H1 (cell line): ENCODE measurements around the gene PDHX. TPM values are rescaled to one million over a fixed set of nuclear protein-coding genes. Genes with fewer than 3 reads are reported as not detected.

Experiments
- CEBPB ChIP-seq: IDR thresholded peaks from 2 replicates; pipeline ENCODE4 v1.6.1; 2012; ENCODE audit warnings: low read depth, low read length
- CREB1 ChIP-seq: IDR thresholded peaks from 2 replicates; pipeline ENCODE4 v1.6.1; 2012; ENCODE audit warnings: inconsistent platforms
- JUN ChIP-seq: IDR thresholded peaks from 2 replicates; pipeline ENCODE4 v1.6.1; 2011; ENCODE audit warnings: low read depth, mild to moderate bottlenecking, improper control_type of control experiment, low read length
- KDM5A ChIP-seq: fragments of 200-600 bp; IDR thresholded peaks from 2 replicates; pipeline ENCODE4 v1.7.1; 2012; ENCODE audit warnings: mild to moderate bottlenecking, low read length, inconsistent platforms, mixed read lengths
- NRF1 ChIP-seq: IDR thresholded peaks from 2 replicates; pipeline ENCODE4 v1.6.1; 2011; ENCODE audit warnings: mild to moderate bottlenecking, low read depth, low read length, improper control_type of control experiment
- RBBP5 ChIP-seq: IDR thresholded peaks from 2 replicates; pipeline ENCODE4 v1.7.1; 2012; ENCODE audit warnings: low read depth, mild to moderate bottlenecking, inconsistent platforms, low read length, moderate library complexity, borderline replicate concordance
- TAF7 ChIP-seq: optimal IDR thresholded peaks from 2 replicates; pipeline ENCODE3; 2011; ENCODE audit warnings: low read depth, mild to moderate bottlenecking, inconsistent platforms, low read length, moderate library complexity, borderline replicate concordance
- TCF12 ChIP-seq: IDR thresholded peaks from 2 replicates; pipeline ENCODE4 v1.6.1; 2011; ENCODE audit warnings: low read depth, mild to moderate bottlenecking, low read length
- polyA plus RNA-seq, 7 experiments: library from polyadenylated mRNA; depleted of rRNA in 3 of 7; stranded (reverse) in 5 of 7; unstranded in 2 of 7; fragments of >200 nt in 5 of 7; fragments of 200-250 nt in 2 of 7; gene quantifications; 1 replicate in 5 of 7; 2 replicates in 1 of 7; 4 replicates in 1 of 7; pipeline versions ENCODE4 v1.2.1 to v1.2.3, GENCODE V29; 2011 to 2013; ENCODE audit warnings: missing spikeins in 2 of 7, mixed read lengths in 2 of 7
- total RNA-seq: library from RNA; stranded (reverse); fragmentation: NEBNext Ultra II Directional; extraction: Animal tissue kit (Norgen Biotek cat#: 25700); gene quantifications from 2 replicates; pipeline ENCODE4 v1.2.1, GENCODE V29; 2021

The PDHX gene
- total and polyA plus RNA-seq, 2 of the 8 experiments (the other 6 are each of a cell fraction or from before 2014, with no cell fraction given), result 12.4 to 51.9 TPM

- TF ChIP-seq RBBP5 (no peak), TAF7 (no peak), NRF1 (no peak), CEBPB (no peak), JUN (no peak), CREB1 (no peak), KDM5A (no peak), TCF12 (no peak)
These were observed 116.6 kb downstream of the PDHX start (continued) for GRCh38 chr11:35033011-35033410.
